NCI-H69 (cell line): ENCODE measurements around the gene TGM2.

Experiments
- DNase-seq: peaks from one replicate; lab custom pipeline; 2025; lab: John Stamatoyannopoulos, UW

TGM2 gene

DNA sequence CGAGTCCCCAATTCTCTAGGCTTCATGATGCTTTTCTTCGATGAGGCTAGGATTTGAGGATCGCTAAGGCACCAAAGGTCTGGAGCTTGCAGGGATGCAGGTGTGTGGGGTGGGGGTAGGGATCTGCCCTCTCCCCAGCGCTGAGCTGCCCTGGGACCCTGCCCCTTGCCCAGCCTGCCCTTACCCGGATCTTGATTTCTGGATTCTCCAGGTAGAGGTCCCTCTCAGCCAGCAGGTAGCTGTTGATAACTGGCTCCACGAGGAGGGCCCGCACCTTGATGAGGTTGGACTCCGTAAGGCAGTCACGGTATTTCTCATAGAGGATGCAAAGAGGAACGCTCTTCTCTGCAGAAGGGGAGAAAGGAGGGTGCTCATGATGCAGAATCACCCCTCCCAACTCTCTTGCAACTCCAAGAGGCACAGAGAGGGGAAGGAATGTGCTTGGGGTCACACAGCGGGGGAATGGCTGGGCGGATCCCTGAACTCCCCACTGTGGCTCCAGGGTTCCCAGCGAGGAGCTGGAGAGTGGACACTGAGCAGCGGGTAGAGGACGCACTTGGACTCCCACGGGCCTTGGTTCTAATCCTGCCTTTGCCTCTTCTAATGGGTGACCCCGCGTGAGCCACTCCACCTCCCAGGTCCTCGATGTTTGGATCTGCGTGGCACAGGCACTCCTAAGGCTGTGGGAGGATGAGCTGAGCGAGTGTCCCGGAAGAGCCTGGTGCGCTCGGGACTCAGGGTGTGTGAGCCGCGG is 32.7 kb downstream of the TGM2 start:
- no peak for DNase-seq

GRCh38 chr20:38131588-38132121 is 33.4 kb downstream of the TGM2 start:
- peak; percentile 79 for DNase-seq

DNA sequence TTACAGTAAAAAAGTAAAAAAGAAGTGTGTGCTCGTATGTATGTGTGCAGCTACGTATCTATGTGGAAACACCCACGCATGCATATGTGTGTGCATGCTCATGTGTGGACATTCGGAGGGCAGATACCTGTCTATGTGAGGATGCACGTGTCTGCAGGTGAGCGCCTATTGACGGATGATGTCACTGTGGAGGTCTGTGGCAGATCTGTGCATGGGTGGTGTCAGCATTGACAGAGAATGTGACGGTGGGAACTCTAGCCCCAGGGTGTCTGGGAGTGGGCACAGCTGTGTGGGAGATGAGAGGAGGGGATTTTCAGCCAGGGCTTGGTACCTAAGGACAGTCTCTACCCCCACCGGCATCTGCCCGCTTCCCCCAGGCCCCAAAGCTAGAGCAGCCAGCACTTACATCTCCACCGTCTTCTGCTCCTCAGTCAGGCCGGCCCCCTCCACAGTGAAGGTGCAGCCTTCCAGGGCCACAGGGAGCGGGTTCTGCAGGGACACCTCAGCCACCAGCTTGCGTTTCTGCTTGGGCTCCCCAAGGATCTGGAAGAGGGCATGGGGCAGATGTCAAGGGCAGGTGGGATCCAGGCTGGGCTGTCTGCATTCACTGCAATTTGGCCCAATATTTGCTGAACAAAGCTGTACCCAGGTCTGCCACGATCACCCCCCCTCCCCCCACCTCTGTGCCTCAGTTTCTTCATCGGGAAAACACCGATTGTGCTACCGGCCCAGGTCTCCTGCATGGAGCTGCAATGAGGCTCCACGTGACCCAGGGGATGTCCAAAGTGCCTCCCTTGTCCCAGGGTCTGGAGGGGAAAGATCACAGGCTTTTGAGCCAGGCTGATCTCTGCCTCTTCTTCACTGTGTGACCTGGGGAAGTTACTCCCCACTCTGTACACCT is 34.1 kb downstream of the TGM2 start:
- DNase-seq, result no peak

- no peak for DNase-seq
Observed at GRCh38 chr20:38129893-38130609, 35.0 kb downstream of the TGM2 start.

- no peak for DNase-seq
Observed at GRCh38 chr20:38129248-38129865, 35.7 kb downstream of the TGM2 start.

DNA sequence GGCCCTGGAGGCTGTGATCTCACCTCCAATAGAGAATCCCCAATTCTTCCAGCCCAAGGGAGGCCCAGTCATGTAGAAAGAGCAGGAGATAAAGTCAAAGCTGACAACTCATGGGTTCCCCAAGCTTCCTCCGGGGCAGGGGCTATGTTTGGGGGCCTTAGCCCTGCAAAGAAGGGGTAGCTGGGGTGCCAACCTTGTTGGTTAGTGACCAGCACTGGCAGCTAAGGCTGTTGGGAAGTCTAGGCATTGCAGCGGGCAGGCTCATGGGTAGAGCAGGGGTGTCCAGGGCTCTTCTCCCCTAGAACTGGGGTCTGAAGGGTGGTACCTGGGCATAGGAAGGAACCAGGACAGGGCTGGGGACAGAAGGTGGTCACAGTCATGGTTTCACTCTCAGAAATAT is 36.4 kb downstream of the TGM2 start:
- DNase-seq, result no peak

GRCh38 chr20:38127920-38128528 is 37.0 kb downstream of the TGM2 start:
- DNase-seq, result no peak

DNA sequence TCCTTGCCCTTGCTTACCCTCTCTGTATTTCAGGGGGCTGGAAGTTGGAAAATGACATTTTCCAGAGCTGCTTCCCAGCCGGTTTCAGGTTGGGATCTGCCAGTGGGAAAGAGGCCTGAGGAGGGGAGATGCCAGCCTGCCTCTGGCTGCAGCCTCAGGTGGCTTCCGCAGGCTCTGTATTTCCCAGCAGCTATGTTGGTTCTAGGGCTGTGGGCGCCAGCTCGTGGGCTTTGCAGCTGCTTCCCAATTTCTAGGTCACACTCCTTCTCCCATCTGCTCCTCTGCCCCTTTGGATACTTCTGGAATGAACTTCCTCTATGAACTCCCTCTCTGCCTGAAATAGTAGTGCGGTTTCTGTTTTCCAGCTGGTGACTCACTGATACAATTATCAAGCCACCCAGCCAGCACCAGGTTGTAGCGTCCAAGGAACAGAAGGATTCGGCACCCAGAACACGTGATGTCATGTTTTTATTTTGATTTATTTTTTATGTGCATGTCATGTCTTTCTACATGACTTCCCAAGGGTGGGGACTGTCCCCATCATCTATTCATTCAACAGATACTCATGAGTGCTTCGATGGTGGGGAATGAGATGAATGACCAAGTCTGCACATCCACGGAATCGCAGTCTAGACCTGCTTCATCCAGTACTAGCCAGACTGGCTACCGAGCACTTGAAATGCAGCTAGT is 38.0 kb downstream of the TGM2 start:
- peak; percentile 59 for DNase-seq

DNA sequence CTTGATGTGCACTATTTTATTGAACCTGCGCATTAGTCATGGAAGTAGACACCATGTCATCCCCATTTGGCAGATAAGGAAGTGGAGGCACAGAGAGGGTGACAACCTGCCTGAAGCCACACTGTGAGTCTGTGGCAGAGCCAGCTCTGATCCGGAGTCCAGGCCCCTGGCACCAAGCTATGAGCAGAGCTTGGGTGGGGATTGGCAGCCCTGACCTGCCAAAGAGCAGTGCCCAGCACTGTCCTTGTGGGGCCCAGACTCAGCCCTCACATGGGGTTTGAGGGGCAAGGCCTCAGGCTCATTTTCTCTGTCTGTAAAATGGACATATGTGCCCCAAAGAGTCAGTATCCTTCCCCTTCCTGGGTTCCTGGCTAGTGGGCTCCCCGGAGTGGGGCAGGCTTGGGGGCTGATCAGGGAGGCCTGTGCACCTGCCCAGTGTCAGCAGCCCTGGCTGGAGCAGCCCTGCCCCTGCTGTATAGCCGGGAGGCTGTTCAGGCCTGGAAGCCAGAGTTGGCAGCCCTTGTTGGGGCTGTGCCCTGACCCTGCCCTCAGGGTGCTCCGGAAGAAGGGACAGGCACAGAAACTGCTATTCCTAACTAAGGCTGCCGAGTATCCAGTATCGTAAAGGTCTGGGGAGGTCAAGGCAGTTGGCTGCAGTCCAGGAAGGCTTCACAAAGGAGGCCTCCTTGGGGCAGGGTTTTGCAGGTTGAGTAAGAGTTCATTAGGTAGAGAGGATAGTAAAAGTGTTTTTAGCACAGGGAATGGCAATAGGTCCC is 38.7 kb downstream of the TGM2 start:
- DNase-seq, result no peak

DNA sequence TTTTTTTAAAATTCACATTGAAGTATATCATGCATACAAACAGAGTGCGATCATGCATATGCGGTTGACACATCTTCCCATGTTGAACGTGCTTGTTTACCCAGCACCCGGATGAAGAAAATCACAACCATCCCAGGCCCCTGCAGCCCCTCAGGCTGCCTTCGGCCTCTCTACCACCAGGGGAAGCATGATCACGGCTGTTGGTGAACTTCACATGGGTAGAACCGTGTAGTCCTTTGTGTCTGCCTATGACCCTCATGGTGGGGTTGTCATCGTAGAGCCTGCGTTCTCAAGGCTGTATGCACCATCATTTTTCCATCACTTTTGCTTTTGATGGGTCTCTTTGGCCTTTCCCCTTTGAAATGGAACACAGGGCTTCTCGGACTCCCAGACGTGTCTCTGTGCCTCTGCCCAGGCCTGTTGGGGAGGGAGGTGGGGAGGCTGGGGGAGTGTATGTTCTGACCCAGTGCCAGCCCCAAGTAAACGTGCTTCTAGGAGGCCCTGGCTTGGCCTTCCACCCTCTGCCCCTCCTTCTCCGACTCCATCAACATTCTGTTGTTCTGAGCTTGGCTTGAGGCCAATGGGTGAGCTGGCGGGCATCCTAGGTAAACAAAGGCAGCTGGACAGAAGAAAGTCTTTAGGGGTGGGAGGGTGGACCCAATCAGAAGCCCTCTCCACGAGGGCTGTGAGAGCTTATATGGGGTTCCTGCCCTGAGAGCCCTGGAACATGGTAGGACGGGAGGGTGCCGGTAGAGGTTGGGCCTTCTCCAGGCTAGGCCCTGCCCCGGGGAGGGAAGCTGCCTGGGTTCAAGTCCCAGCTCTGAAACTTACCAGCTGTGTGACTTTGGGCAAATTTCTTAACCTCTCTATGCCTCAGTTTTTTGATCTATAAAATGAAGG is 39.7 kb downstream of the TGM2 start:
- peak; percentile 93 for DNase-seq

GRCh38 chr20:38123021-38123587 is 42.0 kb downstream of the TGM2 start:
- peak; percentile 15 for DNase-seq

DNA sequence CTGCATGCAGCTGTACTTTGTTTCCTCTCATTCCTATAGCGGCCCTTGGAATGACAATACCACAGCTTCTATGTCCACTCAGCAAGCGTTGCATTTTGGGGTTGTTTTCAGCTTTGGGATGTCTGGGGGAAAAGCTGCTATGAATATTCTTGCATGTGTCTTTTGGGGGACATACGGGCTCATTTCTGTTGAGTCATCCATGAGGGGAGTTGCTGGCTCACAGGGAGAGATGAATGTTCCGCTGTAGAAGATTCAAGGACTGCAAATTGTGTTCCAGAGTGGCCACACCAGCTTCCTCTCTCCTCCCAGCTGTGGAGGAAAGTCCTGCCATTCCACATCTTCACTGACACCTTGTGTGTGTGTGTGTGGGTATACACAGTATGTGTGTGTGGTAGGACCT is 43.3 kb downstream of the TGM2 start:
- DNase-seq, result no peak

DNA sequence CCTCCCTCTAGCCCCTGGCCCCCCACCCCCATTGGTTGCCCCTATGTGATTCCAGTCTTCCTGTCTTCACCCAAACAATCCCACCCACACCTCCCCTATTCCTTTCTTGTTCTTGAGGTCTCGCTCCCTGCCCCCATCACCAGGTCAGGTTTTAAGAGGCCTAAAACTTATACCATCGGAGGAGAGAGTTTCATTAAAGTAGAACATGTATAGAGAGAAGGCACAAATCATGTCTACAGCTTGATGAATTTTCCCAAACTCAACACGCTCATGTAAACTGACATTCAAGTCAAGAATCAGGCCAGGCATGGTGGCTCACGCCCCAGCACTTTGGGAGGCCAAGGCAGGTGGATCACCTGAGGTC is 44.5 kb downstream of the TGM2 start:
- no peak for DNase-seq

- DNase-seq, result no peak
Observed at GRCh38 chr20:38119446-38119845, 45.6 kb downstream of the TGM2 start.

GRCh38 chr20:38117635-38118034 is 47.4 kb downstream of the TGM2 start:
- DNase-seq, result no peak

DNA sequence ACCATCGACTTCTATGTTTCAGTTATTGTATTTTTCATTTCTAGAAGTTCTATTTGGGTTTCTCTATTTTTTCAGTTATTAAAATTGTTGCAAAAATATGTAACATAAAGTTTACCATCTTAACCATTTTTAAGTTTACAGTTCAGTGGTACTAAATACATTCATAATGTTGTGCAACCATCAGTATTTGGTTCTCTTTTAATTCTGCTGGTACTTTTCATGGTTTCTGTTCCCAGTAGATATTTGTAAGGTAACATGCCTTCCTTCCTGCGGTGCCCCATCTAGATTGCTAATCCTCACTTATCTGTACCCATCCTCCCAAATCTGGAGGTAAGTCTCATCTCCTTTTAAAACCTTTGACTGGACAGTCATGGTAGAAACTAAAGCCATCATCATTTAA is 47.9 kb downstream of the TGM2 start:
- DNase-seq, result no peak

GRCh38 chr20:38116409-38117165 is 48.5 kb downstream of the TGM2 start:
- DNase-seq, result no peak

GRCh38 chr20:38115896-38116295 is 49.2 kb downstream of the TGM2 start:
- DNase-seq, result no peak
